Aorta (tissue), 5 donors: ENCODE results near the gene ELANE. TPM values are rescaled to one million over a fixed set of nuclear protein-coding genes. Genes with fewer than 3 reads are reported as not detected.
A peak's percentile ranks its signal among the peaks of the same experiment; 100 is the strongest.

Source experiments
- ATAC-seq: fragments of 200-7000 bp; cut with Tn5 transposase; one replicate; pipeline ENCODE4 v1.9.1; 2022; ENCODE audit warnings: moderate library complexity; ENCODE audit not compliant: low FRiP score
- DNase-seq, 2 donors: peaks; one replicate each; pipeline ENCODE4 v3.0.0-alpha.2; 2020
- H3K27ac ChIP-seq, 2 donors: one replicate each; pipeline ENCODE4 v1.5.1; 2013; ENCODE audit warnings: low read length in 2 of 2, mild to moderate bottlenecking in 2 of 2, moderate library complexity in 2 of 2, control low read depth in 1 of 2, inconsistent platforms in 1 of 2, low read depth in 1 of 2
- H3K27me3 ChIP-seq, 2 donors: one replicate each; pipeline ENCODE4 v1.6.1; 2013; ENCODE audit warnings: control low read depth in 1 of 2, low read length in 1 of 2, mild to moderate bottlenecking in 1 of 2, moderate library complexity in 1 of 2; ENCODE audit not compliant: insufficient read depth in 2 of 2, control insufficient read depth in 1 of 2
- H3K36me3 ChIP-seq, 2 donors: one replicate each; pipeline ENCODE4 v1.6.1; 2013; ENCODE audit warnings: control low read depth in 1 of 2, low read length in 1 of 2, mild to moderate bottlenecking in 1 of 2; ENCODE audit not compliant: insufficient read depth in 2 of 2, control insufficient read depth in 1 of 2
- H3K4me1 ChIP-seq, 2 donors: one replicate each; pipeline ENCODE4 v1.6.1; 2013; ENCODE audit warnings: low read length in 2 of 2, control low read depth in 1 of 2, mild to moderate bottlenecking in 1 of 2, moderate library complexity in 1 of 2; ENCODE audit not compliant: insufficient read depth in 2 of 2, control insufficient read depth in 1 of 2
- H3K4me3 ChIP-seq, 2 donors: one replicate each; pipeline ENCODE4 v1.5.1; 2013; ENCODE audit warnings: low read length in 2 of 2, control low read depth in 1 of 2, mild to moderate bottlenecking in 1 of 2
- H3K9me3 ChIP-seq: one replicate; pipeline ENCODE4 v1.6.1; 2013; ENCODE audit warnings: mild to moderate bottlenecking, low read length; ENCODE audit not compliant: control insufficient read depth
- whole genome bisulfite sequencing, 2 donors: extraction: QIAGEN DNeasy Blood & Tissue Kit; methylation state at CpG; one replicate each; pipeline ENCODE4 v1.1.7; 2013; 5-methylcytosine and 5-hydroxymethylcytosine counted together
- intact Hi-C, 2 donors: fragments of 100-400 bp; cut with DNase I; formaldehyde crosslinking; loops; one replicate each; pipeline versions ENCODE4 v1.14.2 to v1.15.0; 2022
- polyA plus RNA-seq, 2 donors: library from polyadenylated mRNA; stranded (reverse); fragments of 200-250 nt; gene quantifications; one replicate each; pipeline ENCODE4 v1.2.3, GENCODE V29; 2013
- total RNA-seq, 2 donors: library from RNA; stranded (reverse); fragmentation: NEBNext Ultra II Directional; extraction: Animal tissue kit (Norgen Biotek cat#: 25700); gene quantifications; one replicate each; pipeline ENCODE4 v1.2.1, GENCODE V29; 2021
- donor health status: healthy with polysubstance abuse.
- donor health status: Bipolar disorder and iron deficiency.
- donor health status: DM: no; HTN: no; CAD: no.
- donor health status: DM: no; HTN: no; CAD: no.
- donor health status: DM: yes; HTN: yes; CAD: no.

ELANE gene
- total and polyA plus RNA-seq, 4 donors, result 2.0 TPM; not detected in 3

- Histone ChIP-seq H3K9me3 (no peaks in the 10 kb centered on the region), H3K4me1 (no peaks in the 10 kb centered on the region), H3K27ac (no peak overlapping the region), H3K4me3 (no peak overlapping the region), H3K27me3 (no peaks in the 10 kb centered on the region), H3K36me3 (no peaks in the 10 kb centered on the region)
- DNase-seq (no peak), ATAC-seq (no peak)
- intact Hi-C loops, result loop anchor here in 1 of 2 donors (5.0 kb wide), 1 partner anchor 122 kb away; no protein-coding TSS in a partner anchor
- 83 to 87% methylated on average over 12 of the region's 12 CpGs for WGBS, 2 donors
Observed at GRCh38 chr19:855142-855541, 3.0 kb downstream of the ELANE start.

GRCh38 chr19:855566-856120, 3.5 kb downstream of the ELANE start:
- Histone ChIP-seq H3K27ac (no peak overlapping the region), H3K4me3 (no peak overlapping the region), H3K4me1 (no peaks in the 10 kb centered on the region), H3K9me3 (no peaks in the 10 kb centered on the region), H3K27me3 (peaks cover 0 to 2% of the 10 kb centered on the region in 2 donors), H3K36me3 (no peaks in the 10 kb centered on the region)
- intact Hi-C loops, result loop anchor here (2.0 to 5.0 kb wide), 2 partner anchors 122 to 127 kb away; no protein-coding TSS in a partner anchor
- WGBS, 2 donors, result 70 to 72% methylated on average over 40 of the region's 40 CpGs
- ATAC-seq (no peak), DNase-seq (no peak)

- no peaks in the 10 kb centered on the region for H3K9me3 ChIP-seq
- no peak for ATAC-seq
- H3K4me3 ChIP-seq, result no peak overlapping the region
- intact Hi-C loops, result loop anchor here in 1 of 2 donors (5.0 kb wide), 1 partner anchor 119 kb away; no protein-coding TSS in a partner anchor
- WGBS, 2 donors, result 80 to 81% methylated on average over 9 of the region's 9 CpGs
- H3K27me3 ChIP-seq, result peaks cover 0 to 3% of the 10 kb centered on the region in 2 donors
- H3K4me1 ChIP-seq, result no peaks in the 10 kb centered on the region
- no peak for DNase-seq
- no peak overlapping the region for H3K27ac ChIP-seq
- H3K36me3 ChIP-seq, result no peaks in the 10 kb centered on the region
Observed at GRCh38 chr19:858284-858683, 6.2 kb downstream of the ELANE start.

DNA sequence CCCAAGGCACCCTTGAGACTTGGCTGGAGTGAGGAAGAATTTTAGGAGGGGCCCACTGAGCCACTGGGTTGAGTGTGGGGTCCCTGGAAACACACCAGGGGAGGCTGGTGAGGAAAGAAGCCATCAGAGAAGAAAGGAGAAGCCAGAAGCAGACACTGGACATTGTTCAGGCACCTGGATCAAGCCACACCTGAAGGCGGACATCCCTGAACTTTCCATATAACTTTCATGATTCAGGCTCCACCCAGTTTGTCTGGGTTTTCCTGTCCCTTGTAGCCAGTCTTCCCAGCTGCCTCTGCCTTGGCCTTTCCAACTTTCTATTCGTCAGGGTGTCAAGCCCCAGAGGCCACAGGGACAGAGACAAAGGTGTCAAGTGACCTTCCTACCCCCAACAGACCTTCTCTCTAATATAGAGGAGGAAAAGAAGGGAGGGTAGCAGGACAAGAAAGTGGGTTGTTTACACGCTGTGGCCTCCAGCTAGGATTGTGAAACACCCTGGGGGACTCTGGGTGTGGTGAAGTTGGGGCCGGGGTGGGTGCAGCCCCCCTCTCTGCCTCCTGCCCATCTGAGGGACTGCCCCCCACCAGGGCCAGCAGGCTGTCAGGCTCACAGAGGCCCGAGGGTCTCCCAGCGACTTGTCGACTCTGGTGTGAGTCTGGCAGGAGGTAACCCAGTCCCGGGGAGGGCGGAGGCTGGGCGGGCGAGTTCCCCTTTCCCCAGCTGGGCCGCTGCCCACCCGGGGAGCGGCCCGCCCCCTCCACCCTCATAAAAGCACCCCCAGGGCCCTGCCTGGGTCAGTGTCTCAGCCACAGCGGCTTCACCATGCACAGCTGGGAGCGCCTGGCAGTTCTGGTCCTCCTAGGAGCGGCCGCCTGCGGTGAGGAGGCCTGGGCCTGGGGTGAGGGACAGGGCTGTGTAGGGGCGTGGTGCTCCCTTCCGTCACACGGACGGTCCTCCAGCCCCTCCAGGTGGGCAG, 7.1 kb downstream of the ELANE start, which contains the start of gene CFD:
TSS of gene CFD (plus strand) at position 797 of the 976 bp plus-strand sequence. CDS start at position 823, 26 bp downstream.
- H3K4me1 ChIP-seq, result no peaks in the 10 kb centered on the region
- no peaks in the 10 kb centered on the region for H3K36me3 ChIP-seq
- H3K27me3 ChIP-seq, result peaks cover 0 to 3% of the 10 kb centered on the region in 2 donors
- no peak within 1 kb of the TSS for H3K4me3 ChIP-seq
- H3K27ac ChIP-seq, result no peak within 1 kb of the TSS
- intact Hi-C loops, result loop anchor here in 1 of 2 donors (5.0 kb wide), 1 partner anchor 118 kb away; no protein-coding TSS in a partner anchor
- DNase-seq (peak in 1 of 2 donors; percentile 87), ATAC-seq (peak; percentile 68)
- 57 to 65% methylated on average over 22 to 24 of the region's 24 CpGs for WGBS, 2 donors
- H3K9me3 ChIP-seq, result no peaks in the 10 kb centered on the region

- intact Hi-C loops, result loop anchor here (2.0 to 5.0 kb wide), 2 partner anchors 56 to 60 kb away; partner anchors contain the start of gene KISS1R (in 1 of the 2)
- no peak overlapping the region for H3K4me3 ChIP-seq
Observed at GRCh38 chr19:861141-861755, 9.1 kb downstream of the ELANE start.

GRCh38 chr19:861756-862580, 9.9 kb downstream of the ELANE start:
- no peaks in the 10 kb centered on the region for H3K36me3 ChIP-seq
- no peak overlapping the region for H3K4me3 ChIP-seq
- H3K27ac ChIP-seq, result no peak overlapping the region
- WGBS, 2 donors, result 16 to 22% methylated on average over 55 to 60 of the region's 60 CpGs
- H3K27me3 ChIP-seq, result peaks cover 0 to 3% of the 10 kb centered on the region in 2 donors
- H3K9me3 ChIP-seq, result no peaks in the 10 kb centered on the region
- ATAC-seq (no peak), DNase-seq (peak; percentile 72 to 79)
- intact Hi-C loops, result loop anchor here (2.0 to 5.0 kb wide), 2 partner anchors 55 to 59 kb away; partner anchors contain the start of gene KISS1R (in 1 of the 2)
- no peaks in the 10 kb centered on the region for H3K4me1 ChIP-seq

More at GRCh38 chr19:861141-861755, 9.1 kb downstream of the ELANE start:
- Histone ChIP-seq H3K9me3 (no peaks in the 10 kb centered on the region), H3K27me3 (peaks cover 0 to 3% of the 10 kb centered on the region in 2 donors), H3K36me3 (no peaks in the 10 kb centered on the region), H3K27ac (no peak overlapping the region), H3K4me1 (no peaks in the 10 kb centered on the region)
- no peak for DNase-seq
- no peak for ATAC-seq
- WGBS, 2 donors, result 55 to 67% methylated on average over 27 to 34 of the region's 35 CpGs

GRCh38 chr19:862581-863314, 10.6 kb downstream of the ELANE start:
- intact Hi-C loops, result loop anchor here in 1 of 2 donors (5.0 kb wide), 1 partner anchor 55 kb away; the partner anchor contains the start of gene KISS1R
- DNase-seq (peak; percentile 81 to 89), ATAC-seq (peak; percentile 26)
- Histone ChIP-seq H3K4me1 (no peaks in the 10 kb centered on the region), H3K4me3 (no peak overlapping the region), H3K36me3 (no peaks in the 10 kb centered on the region), H3K27me3 (peaks cover 0 to 3% of the 10 kb centered on the region in 2 donors), H3K9me3 (no peaks in the 10 kb centered on the region), H3K27ac (no peak overlapping the region)
- WGBS, 2 donors, result 18 to 21% methylated on average over 38 to 48 of the region's 48 CpGs
